GM12874 (cell line): ENCODE measurements around the gene GYPC.

Experiments
- CTCF ChIP-seq: IDR thresholded peaks from 2 replicates; pipeline ENCODE4 v1.5.1; 2011; ENCODE audit warnings: low read depth, mild to moderate bottlenecking, control low read depth, low read length, moderate library complexity; ENCODE audit not compliant: insufficient read depth

Gene GYPC

DNA sequence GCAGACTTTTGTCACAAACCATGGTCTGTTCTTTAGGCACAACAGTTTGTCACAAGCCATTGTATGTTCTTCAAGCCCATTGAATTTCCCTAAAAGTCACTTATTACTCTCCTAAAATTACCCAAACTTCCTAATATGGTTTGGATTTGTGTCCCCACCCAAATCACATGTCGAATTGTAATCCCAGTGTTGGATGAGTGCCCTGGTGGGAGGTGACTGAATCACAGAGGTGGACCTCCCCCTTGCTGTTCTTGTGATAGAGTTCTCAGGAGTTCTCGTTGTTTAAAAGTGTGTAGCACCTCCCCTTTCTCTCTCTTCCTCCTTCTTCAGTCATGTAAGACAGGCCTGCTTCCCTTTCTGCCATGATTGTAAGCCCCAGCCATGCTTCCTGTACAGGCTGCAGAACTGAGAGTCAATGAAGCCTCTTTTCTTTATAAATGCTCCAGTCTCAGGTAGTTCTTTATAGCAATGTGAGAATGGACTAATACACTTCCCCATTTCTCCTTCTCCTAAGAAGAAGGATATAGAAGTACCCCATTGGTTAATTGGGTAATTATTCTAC is 11.2 kb upstream of the GYPC start:
- no peak for TF ChIP-seq CTCF

- no peak for TF ChIP-seq CTCF
These were observed 10.7 kb upstream of the GYPC start for GRCh38 chr2:126645211-126645618.

DNA sequence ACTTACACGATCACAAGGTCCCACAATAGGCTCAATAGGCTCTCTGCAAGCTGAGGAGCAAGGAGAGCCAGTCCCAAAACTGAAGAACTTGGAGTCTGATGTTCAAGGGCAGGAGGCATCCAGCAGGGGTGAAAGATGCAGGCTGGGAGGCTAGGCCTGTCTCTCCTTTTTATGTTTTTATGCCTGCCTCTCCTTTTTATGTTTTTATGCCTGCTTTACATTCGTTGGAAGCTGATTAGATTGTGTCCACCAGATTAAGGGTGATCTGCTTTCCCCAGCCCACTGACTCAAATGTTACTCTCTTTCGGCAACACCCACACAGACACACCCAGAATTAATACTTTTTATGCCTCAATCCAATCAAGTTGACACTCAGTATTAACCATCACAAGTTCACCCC is 9.9 kb upstream of the GYPC start:
- TF ChIP-seq CTCF, result no peak

DNA sequence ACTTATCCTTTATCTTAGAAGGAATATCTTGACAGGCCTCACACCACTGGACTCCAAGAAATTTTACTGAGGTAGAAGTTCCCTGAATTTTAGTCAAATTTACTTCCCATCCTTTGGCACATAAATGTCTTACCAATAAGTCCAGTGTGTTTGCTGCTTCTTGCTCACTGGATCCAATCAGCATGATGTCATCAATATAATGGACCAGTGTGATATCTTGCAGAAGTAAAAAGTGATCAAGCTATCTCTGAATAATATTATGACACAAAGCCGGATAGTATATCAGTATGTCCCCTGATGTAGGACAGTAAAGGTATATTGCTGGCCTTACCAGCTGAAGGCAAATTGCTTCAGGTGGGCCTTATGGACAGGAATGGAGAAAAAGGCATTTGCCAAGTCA is 6.9 kb upstream of the GYPC start:
- TF ChIP-seq CTCF, result no peak

DNA sequence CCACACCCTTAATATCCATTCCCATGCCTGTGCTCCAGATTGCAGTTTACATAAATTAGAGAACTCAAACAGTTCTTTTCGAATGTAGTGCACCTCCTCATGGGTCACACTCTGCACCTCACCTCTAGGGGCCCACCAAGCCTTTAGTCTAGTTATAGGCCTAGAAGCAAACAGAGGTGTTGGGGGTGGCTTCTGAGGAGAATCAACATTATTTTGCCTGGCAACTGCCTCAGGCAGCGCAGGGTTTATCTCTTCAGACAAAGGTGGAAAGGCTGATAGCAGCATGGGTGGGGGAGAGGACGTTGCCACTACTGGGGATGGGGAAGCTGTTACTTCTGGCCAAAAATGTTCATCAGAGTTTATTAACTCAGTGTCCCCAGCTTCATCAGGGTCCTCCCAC is 5.0 kb upstream of the GYPC start:
- no peak for TF ChIP-seq CTCF

DNA sequence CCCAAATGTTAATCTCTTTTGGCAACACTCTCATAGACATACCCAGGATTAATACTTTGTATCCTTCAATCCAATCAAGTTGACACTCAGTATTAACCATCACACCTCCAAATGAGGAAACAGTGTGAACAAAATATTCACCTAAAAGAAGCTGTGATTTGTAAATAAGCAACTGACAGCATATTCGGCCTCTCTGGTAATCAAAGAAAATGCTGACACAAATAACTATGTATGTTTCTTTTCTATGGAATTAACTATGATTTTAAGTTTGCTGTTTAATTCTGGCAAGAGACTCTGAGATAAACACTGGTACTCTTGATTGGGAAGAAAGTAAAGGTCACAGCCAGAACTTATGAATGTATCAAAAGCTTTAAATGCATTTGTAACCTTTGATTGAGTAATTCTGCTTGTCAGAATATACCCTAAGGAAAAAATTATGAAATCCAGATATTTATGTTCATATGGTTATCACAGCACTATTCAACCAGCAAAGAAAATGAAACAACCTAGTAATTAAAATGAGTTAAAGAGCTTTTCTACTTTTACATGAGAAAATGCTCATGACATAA is 3.6 kb upstream of the GYPC start:
- no peak for TF ChIP-seq CTCF

GRCh38 chr2:126653109-126653508 is 2.8 kb upstream of the GYPC start:
- no peak for TF ChIP-seq CTCF
